Calu3 (cell line): Measurements from ENCODE around the gene SAFB2. TPM values are rescaled to one million over a fixed set of nuclear protein-coding genes. Genes with fewer than 3 reads are reported as not detected.

ENCODE experiments used
- BruUV-seq: library from RNA; stranded (reverse); fragments of 400-500 nt; replicated peaks from 2 replicates; lab custom pipeline; 2021; lab: Mats Ljungman, UMichigan
- CTCF ChIA-PET: fragments of 300-600 bp; sonication (Branson Sonifier 250); formaldehyde crosslinking; loops from one replicate; lab custom pipeline; 2022; ENCODE audit warnings: antibody characterized with exemption; lab: Charles Lee
- DNase-seq: peaks from one replicate; pipeline ENCODE4 v3.0.0; 2022
- H3K27ac Mint-ChIP-seq: one replicate; pipeline ENCODE4 v1.8.0; 2022; ENCODE audit warnings: mixed read lengths; ENCODE audit not compliant: unreplicated experiment
- H3K27me3 Mint-ChIP-seq: one replicate; pipeline ENCODE4 v1.8.0; 2022; ENCODE audit warnings: mixed read lengths; ENCODE audit not compliant: unreplicated experiment
- H3K36me3 Mint-ChIP-seq: one replicate; pipeline ENCODE4 v1.8.0; 2022; ENCODE audit warnings: mild to moderate bottlenecking, moderate library complexity, mixed read lengths; ENCODE audit not compliant: insufficient read depth, unreplicated experiment
- H3K4me1 Mint-ChIP-seq: one replicate; pipeline ENCODE4 v1.8.0; 2022; ENCODE audit warnings: mild to moderate bottlenecking, low read depth, mixed read lengths; ENCODE audit not compliant: unreplicated experiment
- H3K4me3 Mint-ChIP-seq: one replicate; pipeline ENCODE4 v1.8.0; 2022; ENCODE audit warnings: mild to moderate bottlenecking, low read depth, moderate library complexity, mixed read lengths; ENCODE audit not compliant: unreplicated experiment
- H3K9me3 Mint-ChIP-seq: one replicate; pipeline ENCODE4 v1.8.0; 2022; ENCODE audit warnings: low read depth, mixed read lengths; ENCODE audit not compliant: unreplicated experiment
- CTCF ChIP-seq: fragments of 200-600 bp; IDR thresholded peaks from one replicate; pipeline ENCODE4 v1.8.0; 2022; ENCODE audit warnings: antibody characterized with exemption; ENCODE audit not compliant: unreplicated experiment
- intact Hi-C: fragments of 100-400 bp; cut with micrococcal nuclease; formaldehyde crosslinking; loops from one replicate; pipeline ENCODE4 v1.10.0; 2022; ENCODE audit not compliant: unreplicated experiment
- total RNA-seq: library from RNA; stranded (reverse); gene quantifications from 2 replicates; pipeline ENCODE4 v1.2.3, GENCODE V29; 2022

Gene SAFB2
- total RNA-seq, 1 experiment from 2014 or later = 71.7 TPM

- H3K4me1 Mint-ChIP-seq = no peaks in the 10 kb centered on the region
- peaks cover 54% of the 10 kb centered on the region for H3K36me3 Mint-ChIP-seq
- intact Hi-C loops = no loop called here
- no TSS peak for BruUV-seq
- no peak overlapping the region for H3K27ac Mint-ChIP-seq
- no peaks in the 10 kb centered on the region for H3K27me3 Mint-ChIP-seq
- TF ChIP-seq CTCF = no peak
- no peak for DNase-seq
- no peak overlapping the region for H3K4me3 Mint-ChIP-seq
- H3K9me3 Mint-ChIP-seq = no peaks in the 10 kb centered on the region
- CTCF ChIA-PET = no interaction called here
Measured at GRCh38 chr19:5590865-5591154, 31.8 kb downstream of the SAFB2 start.

DNA sequence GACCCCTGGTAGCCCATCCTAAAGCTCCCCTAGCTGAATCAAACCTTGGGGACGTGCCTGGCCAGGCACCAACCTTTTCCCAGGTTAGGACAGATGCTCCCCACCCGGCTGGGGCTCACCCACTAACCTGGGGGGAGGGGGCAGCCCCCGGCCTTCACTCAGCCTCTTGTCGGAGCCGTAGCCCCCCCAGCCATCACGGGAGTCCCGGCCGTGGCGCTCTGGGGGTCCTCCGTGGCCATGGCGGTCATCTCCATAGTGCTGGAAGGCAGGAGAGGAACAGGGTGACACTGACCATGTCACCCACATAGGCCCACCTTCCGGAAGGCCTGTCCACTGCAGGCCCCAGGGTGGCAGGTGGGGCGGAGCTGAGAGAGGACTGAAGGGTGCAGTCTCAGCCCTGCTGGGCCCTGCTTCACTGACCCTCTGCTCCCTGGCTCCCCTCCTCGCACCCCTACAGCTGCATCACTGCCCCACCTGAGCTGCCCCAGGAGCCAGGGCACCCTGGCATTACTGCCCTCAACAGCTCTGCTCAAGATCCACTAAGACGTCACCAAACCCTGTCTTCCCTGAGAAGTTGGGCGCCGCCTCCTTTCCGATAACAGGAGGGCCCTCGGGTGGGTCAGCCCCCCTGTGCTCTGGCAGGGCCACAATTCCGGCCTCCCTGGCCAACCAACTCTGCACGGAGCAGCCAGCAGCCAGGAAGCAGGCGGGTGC, 32.3 kb downstream of the SAFB2 start:
- Mint-ChIP-seq H3K36me3 (peaks cover 51% of the 10 kb centered on the region), H3K9me3 (no peaks in the 10 kb centered on the region), H3K4me1 (no peaks in the 10 kb centered on the region), H3K27me3 (no peaks in the 10 kb centered on the region), H3K4me3 (no peak overlapping the region), H3K27ac (no peak overlapping the region)
- no peak for TF ChIP-seq CTCF
- BruUV-seq = no TSS peak
- DNase-seq = no peak
- intact Hi-C loops = no loop called here
- CTCF ChIA-PET = no interaction called here

GRCh38 chr19:5588906-5589676, 33.5 kb downstream of the SAFB2 start:
- no TSS peak for BruUV-seq
- TF ChIP-seq CTCF = no peak
- Mint-ChIP-seq H3K4me1 (no peaks in the 10 kb centered on the region), H3K36me3 (peaks cover 49% of the 10 kb centered on the region), H3K9me3 (no peaks in the 10 kb centered on the region), H3K4me3 (no peak overlapping the region), H3K27me3 (no peaks in the 10 kb centered on the region), H3K27ac (no peak overlapping the region)
- no peak for DNase-seq
- CTCF ChIA-PET = interaction anchor here (0.7 kb wide), 1 partner anchor 209 kb away, joined by 3 read pairs; no protein-coding TSS in a partner anchor
- intact Hi-C loops = no loop called here

- intact Hi-C loops = no loop called here
- Mint-ChIP-seq H3K4me3 (no peak overlapping the region), H3K9me3 (no peaks in the 10 kb centered on the region), H3K4me1 (no peaks in the 10 kb centered on the region), H3K27ac (no peak overlapping the region), H3K27me3 (no peaks in the 10 kb centered on the region), H3K36me3 (peaks cover 44% of the 10 kb centered on the region)
- DNase-seq = no peak
- TF ChIP-seq CTCF = no peak
- no TSS peak for BruUV-seq
- CTCF ChIA-PET = no interaction called here
Measured at GRCh38 chr19:5588441-5588840, 34.1 kb downstream of the SAFB2 start.
